Activated gamma-delta T cell treated with anti-CD3 and anti-CD28 coated beads, Interleukin-2, amount 50 U/mL, for 16 hours (primary cell): ENCODE data around the gene CRELD1.
A peak's percentile ranks its signal among the peaks of the same experiment; 100 is the strongest.
"Not testable (repeated sequence)": the region's sequence is repeated elsewhere in the genome, so short reads cannot be mapped to it uniquely, and the experiment has no call there.

Experiments
- DNase-seq: peaks from one replicate; pipeline ENCODE4 v3.0.0-alpha.2; 2020; ENCODE audit warnings: low read depth

The CRELD1 gene

DNA sequence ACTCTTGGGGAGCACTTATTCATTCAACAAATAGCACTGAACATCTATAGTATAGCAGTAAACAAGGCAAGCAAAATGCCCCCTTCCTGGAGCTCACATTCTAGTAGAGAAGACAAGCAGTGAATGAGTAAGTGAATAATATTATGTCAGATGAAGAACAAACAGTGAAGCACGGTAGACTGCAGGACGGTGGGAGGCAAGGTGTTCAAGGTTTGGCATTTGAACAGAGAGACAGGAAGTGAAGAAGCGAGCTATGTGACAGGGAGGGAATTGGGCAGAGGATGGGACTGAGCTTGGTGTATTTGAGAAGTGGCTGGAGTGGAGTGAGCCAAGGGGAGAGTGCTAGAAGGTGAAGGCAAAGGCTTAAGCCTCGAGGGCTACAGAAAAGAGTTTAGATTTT, 1.4 kb downstream of the CRELD1 start:
- DNase-seq, result no peak

DNA sequence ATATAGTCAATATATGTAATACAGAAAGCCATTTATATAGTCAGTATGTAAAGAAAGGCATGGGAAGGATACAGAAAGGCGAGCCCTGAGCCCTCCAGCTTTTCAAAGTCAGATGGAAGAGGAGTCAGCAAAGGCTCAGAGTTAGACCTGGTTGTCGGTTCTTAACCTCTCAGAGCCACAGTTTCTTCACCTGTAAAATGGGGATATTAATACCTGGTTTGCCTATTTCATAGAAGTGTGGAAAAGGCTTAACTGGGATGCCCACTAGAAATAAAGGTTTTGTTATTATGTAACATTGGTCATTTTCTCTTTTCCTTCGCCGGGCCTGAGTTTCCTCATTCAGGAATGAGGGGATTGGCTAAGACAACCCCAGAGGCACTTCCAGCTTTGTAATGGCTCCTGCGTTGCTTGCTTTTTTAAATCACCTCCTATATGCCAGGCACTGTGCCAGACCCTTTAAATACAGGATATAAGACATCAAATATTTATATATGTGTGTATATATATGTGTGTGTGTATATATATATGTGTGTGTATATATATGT, 2.4 kb downstream of the CRELD1 start:
- no peak for DNase-seq

DNA sequence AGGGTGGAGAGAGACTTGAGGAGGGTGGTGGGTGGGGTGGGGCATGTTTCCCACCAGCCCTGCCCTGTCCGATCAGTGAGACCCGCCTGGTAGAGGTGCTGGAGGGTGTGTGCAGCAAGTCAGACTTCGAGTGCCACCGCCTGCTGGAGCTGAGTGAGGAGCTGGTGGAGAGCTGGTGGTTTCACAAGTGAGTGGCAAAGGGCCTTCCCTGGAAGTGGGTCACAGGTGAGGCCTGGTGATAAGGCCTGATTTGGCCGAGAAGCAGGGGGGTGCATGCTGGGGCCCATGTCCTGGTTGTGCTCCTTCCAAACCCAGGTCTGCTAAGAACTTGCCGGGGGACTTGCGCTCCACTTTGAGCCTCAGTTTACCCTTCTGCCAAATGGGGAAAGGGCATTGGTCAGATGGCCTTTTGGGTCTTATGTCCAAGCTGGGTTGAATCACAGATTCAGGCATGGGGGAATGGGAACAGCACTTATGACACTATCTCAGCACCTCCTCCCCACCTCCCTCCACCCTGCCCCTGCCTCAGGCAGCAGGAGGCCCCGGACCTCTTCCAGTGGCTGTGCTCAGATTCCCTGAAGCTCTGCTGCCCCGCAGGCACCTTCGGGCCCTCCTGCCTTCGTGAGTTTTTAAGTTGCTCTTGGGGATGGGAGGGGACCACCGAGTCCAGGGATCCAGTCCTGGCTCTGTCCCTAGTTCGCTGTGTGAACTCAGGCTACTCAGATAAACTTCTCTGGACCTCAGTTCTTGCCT, 4.0 kb downstream of the CRELD1 start:
- DNase-seq, result no peak

DNA sequence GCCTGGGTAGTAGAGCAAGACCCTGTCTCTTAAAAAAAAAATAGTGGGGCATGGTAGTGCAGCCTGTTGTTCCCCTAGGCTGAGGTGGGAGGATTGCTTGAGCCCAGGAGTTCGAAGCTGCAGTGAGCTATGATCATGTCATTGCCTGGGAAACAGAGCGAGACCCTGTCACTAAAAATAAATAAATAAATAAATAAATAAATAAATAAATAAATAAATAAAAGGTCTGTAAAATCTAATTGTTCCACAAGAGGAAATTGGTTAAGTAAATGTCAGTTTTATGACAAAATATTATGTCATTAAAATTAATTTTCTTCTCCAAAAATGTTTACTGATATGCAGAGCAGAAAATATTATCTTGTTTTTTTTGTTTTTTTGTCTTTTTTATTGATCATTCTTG, 5.3 kb downstream of the CRELD1 start:
- no peak for DNase-seq

DNA sequence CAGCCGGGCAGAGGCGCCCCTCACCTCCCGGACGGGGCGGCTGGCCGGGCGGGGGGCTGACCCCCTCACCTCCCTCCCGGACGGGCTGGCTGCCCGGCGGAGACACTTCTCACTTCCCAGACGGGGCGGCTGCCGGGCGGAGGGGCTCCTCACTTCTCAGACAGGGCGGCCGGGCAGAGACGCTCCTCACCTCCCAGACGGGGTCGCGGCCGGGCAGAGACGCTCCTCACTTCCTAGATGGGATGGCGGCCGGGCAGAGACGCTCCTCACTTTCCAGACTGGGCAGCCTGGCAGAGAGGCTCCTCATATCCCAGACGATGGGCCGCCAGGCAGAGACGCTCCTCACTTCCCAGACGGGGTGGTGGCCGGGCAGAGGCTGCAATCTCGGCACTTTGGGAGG, 6.3 kb downstream of the CRELD1 start:
- not testable (repeated sequence) for DNase-seq

DNA sequence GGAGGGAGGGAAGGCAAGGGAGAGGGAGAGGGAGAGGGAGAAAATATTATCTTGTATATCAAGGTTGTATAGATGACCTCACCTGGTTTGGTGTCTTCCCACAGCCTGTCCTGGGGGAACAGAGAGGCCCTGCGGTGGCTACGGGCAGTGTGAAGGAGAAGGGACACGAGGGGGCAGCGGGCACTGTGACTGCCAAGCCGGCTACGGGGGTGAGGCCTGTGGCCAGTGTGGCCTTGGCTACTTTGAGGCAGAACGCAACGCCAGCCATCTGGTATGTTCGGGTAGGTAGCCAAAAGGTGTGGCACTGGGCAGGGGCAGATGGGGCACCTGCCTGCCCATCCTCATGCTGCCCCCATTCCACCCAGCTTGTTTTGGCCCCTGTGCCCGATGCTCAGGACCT, 7.1 kb downstream of the CRELD1 start:
- no peak for DNase-seq

DNA sequence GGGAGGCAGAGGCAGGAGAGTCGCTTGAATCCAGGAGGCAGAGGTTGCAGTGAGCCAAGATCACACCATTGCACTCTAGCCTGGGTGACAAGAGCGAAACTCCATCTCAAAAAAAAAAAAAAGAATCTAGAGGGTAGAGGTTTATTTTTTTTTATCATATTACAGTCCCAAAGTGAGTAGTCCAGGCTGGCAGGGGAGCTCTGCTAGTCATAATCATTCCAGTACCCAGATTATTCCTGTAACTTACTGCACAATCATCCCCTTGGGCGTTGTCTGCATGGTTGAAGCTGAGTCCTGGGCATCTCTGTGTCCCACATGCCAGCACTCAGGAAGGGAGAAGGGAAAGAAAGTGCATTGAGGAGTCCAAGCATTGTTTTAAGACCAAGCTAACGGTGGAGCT, 8.5 kb downstream of the CRELD1 start:
- no peak for DNase-seq

DNA sequence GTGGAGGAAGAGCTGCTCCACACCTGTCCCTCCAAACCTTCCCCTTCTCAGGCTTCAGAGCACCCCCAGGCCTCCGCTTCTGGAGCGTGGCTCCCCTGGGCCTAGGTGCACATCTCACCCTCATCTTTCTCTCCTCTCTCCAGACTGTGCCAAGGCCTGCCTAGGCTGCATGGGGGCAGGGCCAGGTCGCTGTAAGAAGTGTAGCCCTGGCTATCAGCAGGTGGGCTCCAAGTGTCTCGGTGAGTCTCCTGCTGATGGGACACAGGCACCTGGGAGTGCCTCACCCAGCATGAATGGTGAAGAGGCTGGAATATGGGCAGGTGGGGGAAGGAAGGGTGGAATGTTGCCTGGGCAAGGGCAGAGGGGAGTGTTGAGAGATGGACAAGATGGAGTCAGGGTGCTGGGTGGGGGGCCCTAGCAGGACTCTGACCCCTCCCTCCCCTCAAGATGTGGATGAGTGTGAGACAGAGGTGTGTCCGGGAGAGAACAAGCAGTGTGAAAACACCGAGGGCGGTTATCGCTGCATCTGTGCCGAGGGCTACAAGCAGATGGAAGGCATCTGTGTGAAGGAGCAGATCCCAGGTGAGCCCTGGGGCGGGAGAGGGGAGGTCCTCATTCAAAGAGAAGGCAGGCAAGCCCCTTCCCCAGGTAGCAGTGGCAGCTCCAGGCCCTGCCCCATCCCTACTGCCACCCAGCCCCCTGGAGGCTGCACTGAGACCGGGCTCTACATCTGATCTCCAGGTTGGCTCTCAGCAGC, 9.5 kb downstream of the CRELD1 start:
- no peak for DNase-seq

DNA sequence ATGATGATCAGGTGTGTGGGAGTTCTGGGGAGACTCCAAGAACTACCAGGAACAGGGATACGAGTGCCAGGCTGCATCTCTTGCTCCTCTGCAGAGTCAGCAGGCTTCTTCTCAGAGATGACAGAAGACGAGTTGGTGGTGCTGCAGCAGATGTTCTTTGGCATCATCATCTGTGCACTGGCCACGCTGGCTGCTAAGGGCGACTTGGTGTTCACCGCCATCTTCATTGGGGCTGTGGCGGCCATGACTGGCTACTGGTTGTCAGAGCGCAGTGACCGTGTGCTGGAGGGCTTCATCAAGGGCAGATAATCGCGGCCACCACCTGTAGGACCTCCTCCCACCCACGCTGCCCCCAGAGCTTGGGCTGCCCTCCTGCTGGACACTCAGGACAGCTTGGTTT, 10.6 kb downstream of the CRELD1 start:
- DNase-seq, result no peak

DNA sequence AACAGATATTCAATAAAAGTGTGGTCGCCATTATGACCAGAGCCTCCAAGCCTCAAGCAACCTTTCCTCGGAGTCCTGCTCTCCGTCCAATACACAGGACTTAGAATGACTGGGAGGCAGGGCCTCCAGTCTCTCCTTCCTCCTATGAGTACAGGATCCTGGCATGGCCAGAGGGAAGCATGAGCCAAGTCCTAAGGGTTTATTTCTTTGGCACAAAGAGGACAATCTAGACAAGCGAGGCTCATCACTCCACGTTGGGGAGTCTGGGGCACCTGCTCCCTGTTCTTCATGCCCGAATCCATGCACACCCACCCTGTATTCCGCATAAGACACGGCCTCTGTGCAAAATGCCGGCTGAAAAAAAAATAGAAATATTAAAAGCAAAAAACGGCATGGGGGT, 11.7 kb downstream of the CRELD1 start:
- DNase-seq, result no peak

DNA sequence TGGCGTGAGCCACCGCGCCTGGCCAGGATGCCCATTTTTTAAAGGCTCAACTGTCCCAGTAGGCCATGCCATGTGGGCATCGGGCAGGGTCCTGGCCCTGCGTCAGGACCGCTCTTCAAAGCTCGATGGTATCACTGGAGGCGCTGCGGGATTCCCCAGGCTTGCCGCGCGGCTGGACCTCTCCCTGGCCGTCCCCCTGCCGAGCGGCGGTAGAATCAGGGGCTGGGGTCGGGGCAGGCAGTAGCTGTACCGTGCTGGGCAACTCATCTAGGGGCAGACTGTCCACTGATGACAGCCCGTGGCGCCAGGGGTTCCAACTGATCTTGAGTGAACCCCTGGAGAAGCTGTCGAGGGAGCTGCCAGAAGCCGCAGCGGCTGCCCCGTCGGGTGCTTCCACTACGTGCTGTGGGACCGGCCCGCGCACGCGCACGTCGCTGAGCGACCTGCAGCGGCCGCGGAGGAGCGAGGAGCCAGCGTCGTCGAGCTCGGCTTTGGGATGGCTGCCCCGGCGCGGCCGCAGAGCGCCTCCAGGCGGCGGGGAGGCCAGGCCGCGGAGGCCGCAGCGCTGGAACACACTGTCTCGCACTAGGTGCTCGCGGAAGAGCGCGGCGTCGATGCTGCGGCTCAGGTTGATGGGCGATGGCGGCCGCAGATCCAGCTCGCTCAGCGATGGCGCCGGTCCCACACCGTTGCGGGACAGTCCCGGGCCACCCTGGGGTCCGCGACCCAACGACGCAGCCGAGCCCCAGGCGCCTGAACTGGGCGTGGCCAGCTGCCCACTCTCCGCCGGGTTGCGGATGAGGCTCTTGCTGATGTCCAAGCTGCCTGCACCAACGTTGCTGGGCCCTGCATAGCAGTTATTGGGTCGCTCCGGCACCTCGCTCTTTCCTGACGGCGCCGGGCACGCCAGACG, 12.7 kb downstream of the CRELD1 start:
- peak; percentile 74 for DNase-seq

DNA sequence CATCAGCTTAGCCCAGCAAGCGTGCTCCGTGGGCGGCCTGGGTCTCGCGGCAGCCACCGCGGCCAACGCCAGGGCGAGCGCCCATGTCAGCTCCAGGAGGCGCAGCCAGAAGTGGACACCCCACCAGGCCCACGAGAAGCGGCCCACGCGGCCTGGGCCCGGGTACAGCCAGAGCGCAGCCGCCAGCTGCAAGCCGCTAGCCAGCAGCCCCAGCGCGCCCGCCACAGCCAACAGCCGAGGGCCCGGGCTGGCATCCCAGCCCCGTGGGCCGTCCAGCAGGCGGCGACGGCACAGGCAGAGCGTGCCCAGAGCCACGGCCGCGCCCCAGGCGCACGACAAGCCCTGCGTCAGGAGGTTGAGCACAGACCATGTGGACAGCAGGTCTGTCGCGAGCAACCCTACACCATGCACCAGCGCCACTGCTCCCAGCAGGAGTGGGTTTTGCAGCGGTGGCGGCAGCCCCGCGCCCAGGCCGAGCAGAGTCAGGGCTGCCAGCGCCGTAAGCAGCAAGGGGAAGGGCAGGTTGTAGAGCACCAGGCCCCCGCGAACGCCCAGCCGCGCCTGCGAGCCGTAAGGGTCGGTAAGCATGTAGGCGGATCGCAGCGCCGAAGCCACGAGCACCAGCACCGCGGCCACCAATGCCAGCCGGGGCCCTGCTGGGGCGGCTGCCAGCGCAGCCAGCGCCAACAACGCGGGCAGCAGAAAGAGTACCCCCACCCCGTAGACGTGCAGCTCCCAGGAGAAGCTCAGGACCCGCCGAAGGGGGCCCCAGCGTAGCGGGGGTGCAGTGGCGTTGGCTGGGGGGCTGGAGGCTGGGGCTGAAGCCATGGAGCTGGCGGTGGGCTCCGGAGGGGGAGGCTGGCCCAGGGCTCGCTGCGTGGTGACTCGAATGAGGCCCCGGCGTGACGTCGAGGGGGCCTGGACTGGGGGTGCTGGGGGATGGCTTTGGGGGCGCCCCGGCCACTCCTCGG, 13.7 kb downstream of the CRELD1 start:
- no peak for DNase-seq

DNA sequence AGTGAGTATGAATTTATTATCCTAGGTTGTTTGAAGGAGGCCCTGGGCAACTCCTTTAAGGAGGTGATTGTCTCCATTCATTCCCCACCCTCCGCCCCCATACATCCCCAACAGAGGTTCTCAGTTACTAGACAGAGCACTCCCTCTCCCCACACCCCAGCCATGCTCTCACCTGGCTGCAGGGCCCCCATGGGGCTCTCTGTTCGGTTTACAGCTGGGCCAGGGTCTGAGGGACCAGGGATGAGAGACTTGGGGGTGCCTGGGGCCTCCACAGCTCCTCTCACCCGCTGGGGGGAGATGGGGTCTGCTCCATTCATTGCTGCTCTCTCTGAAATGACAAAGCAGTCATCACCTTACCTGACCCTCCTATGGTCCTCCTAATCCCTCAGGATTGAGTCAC, 15.0 kb downstream of the CRELD1 start:
- DNase-seq, result no peak

DNA sequence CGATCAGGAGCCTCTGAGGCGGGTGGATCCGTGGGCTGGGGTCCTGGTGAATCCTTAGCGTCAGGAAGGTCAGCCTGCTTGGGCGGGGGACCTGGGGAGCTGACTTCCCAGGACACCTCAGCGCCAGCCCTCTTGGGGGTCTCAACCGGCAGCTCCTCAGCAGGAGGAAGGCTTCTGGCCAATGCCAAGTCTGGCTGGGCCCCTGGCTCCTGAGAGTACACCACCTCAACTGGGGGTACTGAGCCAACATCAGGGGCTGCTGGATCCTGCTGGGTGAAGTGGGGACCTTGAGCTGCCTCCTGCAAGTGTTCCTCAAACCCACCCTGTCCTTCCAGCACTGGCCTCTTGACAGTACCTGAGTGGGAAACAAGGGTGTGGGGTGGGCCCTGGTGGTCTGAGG, 15.5 kb downstream of the CRELD1 start:
- DNase-seq, result no peak

DNA sequence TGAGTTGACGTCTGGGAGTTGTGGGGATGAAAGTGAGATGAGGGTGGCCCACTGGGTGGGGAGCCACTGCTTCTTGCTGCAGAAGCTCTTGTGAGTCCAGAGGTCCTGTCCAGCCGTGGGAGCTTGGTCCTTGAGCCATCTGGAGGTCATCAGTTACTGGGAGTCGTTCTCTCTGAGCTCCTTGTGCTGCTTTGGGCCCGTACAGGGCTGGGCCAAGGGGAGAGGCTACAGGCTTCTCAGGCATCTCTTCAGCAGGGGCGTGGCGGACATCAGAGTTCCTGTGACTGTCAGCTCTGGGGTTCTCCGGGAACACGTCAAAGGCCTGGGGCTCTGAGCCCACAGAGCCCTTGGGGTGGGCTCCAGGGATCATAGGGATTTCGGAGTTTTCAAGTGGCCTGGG, 16.0 kb downstream of the CRELD1 start:
- no peak for DNase-seq

DNA sequence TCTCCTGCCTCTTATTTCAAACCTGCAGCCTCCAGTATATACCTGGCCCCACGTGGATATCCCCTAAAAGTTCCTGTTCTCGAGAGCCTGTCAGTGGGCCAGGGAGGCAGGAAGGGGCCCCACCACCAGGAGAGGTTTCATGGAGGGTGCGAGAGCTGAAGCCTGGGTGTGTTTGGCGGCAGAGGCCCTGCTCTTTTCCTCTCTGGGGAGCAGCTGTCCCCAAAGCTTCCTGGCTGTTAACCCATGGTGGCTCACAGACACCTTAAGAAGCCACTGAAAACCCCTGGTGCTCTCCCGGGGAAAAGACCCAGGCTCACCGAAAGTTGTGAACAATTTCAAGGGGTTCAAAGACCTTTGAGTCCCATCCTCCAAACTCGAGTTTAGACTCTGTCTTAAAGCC, 17.5 kb downstream of the CRELD1 start:
- DNase-seq, result no peak

DNA sequence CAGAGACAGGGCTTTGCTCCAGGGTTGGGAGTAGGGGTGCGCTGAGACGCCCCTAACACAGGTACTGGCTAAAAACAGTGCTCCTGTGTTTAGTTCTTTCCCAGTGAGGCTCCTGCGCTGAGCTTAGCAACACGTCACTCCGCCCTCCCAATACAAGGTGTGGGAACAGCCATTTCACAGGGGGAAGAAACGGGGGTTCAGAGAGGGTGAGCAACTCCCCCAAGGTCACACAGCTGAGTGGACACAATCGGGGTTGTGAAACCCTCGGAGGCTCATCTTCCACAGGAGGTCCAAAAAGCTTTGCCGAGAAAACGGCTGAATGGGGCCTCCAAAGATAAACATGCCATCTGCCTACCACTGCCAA, 17.9 kb downstream of the CRELD1 start:
- no peak for DNase-seq

DNA sequence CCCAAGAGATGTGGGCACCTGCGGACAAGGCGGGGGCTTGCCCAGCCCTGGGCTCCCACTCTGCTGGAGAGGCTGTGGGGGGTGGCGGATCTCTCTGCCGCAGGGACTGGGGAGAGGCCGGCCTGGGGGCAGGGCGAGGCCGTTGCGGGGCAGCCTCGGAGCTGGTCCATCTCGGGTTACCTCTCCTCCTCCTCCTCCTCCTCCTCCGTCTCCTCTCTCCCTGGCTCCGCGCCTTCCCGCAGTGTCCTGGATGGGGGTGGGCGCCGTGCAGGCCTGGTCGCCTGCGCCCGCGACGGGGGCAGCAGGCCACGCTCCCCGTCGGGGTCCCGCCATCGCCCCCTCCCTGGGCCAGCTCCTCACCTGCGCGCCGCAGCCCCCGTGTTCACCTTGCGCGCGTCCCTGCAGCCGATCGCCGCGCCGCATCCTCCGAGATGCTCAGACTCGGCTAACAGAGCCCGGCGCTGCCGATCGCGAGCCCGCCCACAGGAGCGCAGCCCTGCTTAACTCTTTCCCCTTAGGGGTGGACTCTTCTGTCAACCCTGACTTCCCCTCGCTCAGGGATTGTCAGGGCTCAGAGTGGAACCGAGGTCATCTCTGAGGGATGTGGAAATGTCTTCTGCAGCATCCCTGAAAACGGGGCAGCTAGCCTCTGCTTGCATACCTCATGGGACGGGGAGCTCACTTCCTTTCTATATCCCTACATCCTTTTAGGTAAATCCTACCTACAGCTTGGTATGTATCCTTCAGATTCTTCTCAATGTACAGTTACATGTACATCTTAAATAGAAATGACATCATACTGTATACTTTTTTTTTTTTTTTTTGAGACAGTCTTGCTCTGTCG, 18.6 kb downstream of the CRELD1 start, which contains the start of gene PRRT3:
Gene PRRT3 (minus strand): TSS at position 447 of the 844 bp plus-strand sequence. CDS start 2,293 bp downstream, outside the sequence.
- DNase-seq, result peak; percentile 27

DNA sequence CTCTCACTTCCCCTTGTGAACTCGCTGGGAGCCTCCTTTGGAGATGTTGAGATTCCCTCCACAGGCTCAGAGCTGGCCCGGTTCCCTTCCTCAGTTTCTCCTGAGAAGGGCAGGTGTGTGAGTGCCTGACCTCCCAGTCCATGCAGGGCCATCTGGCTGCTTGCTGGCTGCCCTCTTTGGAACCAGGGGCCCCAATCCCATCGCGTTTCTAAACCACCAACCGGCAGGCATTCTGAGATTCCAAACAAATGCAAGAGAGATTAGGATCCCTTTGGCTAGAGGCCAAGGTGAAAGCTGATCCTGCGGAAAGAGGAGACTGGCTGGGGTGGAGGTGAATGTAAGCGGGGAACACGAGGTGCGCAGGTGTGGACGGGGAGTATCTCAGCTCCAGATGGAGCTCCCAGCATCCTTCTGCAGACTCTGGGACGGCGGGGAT, 21.5 kb downstream of the CRELD1 start:
- DNase-seq, result no peak
